Fibroblast of lung (primary cell): Measurements from ENCODE around the gene ASPDH.

Experiments used
- CTCF ChIP-seq, 2 donors: IDR thresholded peaks in 1 of 2; conservative IDR thresholded peaks in 1 of 2; 1 replicate in 1 of 2; 2 replicates in 1 of 2; pipeline ENCODE4 v1.5.1; 2011 to 2012; ENCODE audit warnings: low read length in 2 of 2, control low read depth in 1 of 2, inconsistent platforms in 1 of 2, low read depth in 1 of 2, mild to moderate bottlenecking in 1 of 2
- EZH2 ChIP-seq: IDR thresholded peaks from 2 replicates; pipeline ENCODE4 v1.5.1; 2012; ENCODE audit warnings: low read length, control low read depth, mild to moderate bottlenecking; ENCODE audit errors: missing control alignments

DNA sequence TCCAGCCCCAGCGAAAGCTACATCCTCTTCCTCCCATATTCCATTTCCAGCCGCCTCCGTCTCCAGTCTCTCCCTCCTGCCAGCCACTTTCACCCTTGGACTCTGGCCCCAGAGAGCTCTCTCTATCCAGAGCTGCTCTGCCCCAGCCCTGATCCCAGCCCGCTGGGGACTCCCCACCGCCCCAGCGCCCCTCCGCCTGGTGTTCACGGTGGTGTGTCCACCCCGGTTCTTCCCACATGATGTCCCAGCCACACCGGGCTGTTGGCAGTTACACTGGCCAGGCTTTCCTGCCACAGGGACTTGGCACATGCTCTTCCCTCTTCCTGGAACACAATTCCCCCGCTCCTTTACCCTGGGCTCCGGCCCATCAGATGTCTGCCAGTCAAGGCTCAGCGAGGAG is 48.7 kb downstream of the ASPDH start:
- TF ChIP-seq CTCF (conservative IDR thresholded peaks at IDR 0.05 in 1 of 2, IDR thresholded peaks at IDR 0.05 in 1 of 2; ENCODE audit: low read depth in 1 of 2, low read length in 2 of 2), result no peak
- no peak for TF ChIP-seq EZH2
